DMS 273 (cell line): ENCODE results near the gene NDUFB2.
"Not testable (repeated sequence)": the region's sequence is repeated elsewhere in the genome, so short reads cannot be mapped to it uniquely, and the experiment has no call there.

Experiments used
- DNase-seq: peaks from one replicate; lab custom pipeline; 2025; ENCODE audit not compliant: unreplicated experiment; lab: John Stamatoyannopoulos, UW

The NDUFB2 gene

DNA sequence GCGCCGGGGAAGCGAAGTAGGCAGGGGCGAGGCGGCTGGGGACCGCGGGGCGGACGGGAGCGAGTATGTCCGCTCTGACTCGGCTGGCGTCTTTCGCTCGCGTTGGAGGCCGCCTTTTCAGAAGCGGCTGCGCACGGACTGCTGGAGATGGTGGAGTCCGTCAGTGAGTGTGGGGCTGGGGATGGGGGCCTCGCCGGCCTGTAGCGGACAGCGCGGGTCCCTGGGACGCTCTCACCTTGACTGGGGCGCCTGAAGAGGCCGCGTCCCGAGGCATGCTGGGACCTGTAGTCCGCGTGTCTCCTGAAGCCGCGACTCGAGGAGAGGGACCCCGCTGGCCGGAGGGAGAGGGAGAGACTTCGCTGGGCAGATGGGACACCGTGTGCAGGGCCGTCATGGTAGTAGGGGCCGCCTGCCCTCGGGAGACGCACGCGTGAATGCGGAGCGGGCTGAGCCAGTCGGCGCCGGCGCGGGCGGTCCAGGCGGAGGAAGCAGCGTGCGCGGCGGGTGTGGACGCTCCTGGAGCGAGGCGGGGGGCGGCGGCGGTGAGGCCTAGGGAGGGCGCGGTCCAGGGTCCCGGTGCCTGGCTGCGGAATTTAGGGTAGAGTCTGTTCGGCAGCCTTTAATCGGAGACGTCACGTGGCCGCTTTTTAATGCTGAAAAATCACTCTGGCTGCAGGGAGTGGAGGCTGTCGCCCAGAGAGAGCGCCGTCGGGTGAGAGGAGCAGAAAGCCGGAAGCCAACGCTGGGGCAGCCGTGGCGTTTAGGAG, at the start of gene NDUFB2:
Gene NDUFB2, plus strand, starts transcription at position 29 of the 767 bp plus-strand sequence. Its CDS starts 37 bp downstream, at position 66.
- DNase-seq, result peak; percentile 96

- peak; percentile 97 for DNase-seq
Measured at GRCh38 chr7:140646931-140647647, 49.4 kb upstream of the NDUFB2 start.

DNA sequence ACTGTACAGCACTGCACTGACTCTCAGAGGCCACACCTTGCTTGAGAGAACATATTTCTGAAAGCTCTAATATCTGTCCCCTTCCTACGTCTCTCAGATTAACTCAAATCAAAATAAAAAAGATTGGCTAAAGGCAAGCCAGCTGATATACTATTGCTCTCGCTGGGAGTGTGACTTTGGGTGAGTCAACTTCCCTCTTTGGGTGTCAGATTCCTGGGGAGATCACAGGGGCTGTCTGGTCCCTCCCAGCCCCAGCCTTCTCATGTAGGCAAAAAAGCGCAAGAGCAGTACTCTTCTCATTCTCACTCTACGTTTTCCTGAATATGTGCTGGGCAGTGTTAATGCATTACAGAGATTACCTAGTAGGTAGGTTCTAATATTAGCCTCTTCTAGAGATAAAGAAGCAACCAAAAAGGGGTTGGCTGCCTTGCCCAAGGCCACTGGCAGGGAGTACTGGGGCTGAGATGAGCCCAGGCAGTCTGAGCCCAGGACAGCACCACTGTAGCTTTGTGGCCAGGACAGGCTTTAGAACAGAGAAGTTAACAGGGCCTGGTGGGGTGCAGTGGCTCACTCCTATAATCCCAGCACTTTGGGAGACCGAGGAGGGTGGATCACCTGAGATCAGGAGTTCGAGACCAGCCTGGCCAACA, 46.8 kb upstream of the NDUFB2 start:
- no peak for DNase-seq

GRCh38 chr7:140650367-140650766, 46.1 kb upstream of the NDUFB2 start:
- no peak for DNase-seq

GRCh38 chr7:140653319-140654108, 43.0 kb upstream of the NDUFB2 start:
- DNase-seq, result peak; percentile 98

GRCh38 chr7:140654109-140654387, 42.5 kb upstream of the NDUFB2 start:
- no peak for DNase-seq

- no peak for DNase-seq
Measured at GRCh38 chr7:140654661-140655060, 41.8 kb upstream of the NDUFB2 start.

GRCh38 chr7:140655511-140656408, 40.7 kb upstream of the NDUFB2 start:
- DNase-seq, result no peak

DNA sequence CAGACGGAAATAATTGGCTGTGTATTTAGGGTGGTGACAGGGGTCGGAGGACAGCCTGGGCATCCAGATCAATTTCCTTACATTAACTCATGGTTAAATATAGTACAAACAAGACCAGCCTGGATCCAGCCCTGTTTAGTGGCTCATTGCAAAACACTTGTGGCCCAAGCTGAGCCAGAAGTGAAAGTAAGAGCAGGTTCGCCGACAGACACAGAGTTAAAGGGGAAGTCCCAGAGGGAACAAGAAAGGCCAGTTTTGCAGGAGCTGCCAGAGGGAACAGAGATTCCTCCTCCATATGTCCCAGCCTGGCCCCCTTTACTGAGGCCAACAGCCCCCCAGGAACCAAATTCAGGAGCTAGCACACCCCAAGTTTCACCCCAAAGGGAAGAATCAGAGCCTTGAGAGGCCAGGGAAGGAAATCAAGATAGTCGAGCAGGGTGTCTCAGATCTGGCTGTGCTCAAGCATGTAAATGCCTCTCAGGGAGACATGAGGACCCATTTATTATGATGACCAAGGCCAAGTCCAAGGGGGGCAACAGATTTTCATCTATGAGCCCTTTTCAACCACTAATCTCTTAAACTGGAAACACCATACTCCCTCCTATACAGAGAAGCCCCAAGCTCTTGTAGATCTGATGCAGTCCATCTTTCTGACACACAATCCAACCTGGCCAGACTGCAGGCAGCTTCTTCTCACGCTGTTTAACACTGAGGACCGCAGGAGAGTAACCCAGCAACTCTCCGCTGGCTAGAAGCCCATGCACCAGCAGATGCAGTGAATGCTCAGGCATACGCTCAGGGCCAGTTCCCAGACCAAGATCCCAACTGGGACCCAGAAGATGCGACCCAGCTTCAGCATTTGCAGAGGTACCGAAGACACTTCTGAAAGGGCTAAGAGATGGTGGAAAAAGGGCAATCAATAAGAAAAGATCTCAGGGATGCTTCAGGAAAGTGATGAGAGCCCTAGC, 39.7 kb upstream of the NDUFB2 start:
- peak; percentile 27 for DNase-seq

DNA sequence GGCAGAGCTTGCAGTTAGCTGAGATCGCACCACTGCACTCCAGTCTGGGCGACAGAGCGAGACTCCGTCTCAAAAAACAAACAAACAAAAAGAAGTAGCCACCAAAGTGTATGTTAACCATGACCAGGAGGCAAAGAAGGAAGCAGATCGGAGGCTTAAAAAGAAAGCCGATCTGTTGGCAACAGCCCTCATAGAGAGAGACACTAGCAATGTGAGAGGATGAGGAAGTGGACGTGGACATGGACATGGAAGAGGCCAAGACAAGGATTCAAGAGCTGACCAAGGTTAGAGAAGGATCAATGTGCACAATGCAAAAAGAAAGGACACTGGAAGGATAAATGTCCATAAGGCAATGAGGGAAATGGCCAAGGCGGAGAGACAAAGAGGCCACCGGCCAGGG, 38.6 kb upstream of the NDUFB2 start:
- no peak for DNase-seq

DNA sequence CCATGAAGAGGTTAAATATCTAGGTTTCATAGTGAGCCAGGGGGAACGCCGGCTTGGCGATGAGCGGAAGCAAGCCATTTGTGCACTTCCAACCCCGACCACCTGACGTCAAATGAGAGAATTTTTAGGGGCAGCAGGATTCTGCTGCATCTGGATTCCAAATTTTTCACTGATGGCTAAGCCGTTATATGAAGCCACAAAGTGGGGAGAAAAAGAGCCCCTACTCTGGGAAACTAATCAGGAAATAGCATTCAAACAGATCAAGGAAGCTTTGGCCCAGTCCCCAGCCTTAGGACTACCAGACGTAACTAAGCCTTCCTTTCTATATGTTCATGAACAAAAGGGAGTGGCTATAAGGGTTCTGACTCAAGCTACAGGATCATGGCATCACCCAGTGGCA, 36.7 kb upstream of the NDUFB2 start:
- DNase-seq, result no peak

GRCh38 chr7:140661124-140661523, 35.4 kb upstream of the NDUFB2 start:
- peak; percentile 56 for DNase-seq

- DNase-seq, result not testable (repeated sequence)
Measured at GRCh38 chr7:140662938-140663337, 33.6 kb upstream of the NDUFB2 start.

GRCh38 chr7:140667476-140667875, 29.0 kb upstream of the NDUFB2 start:
- no peak for DNase-seq

DNA sequence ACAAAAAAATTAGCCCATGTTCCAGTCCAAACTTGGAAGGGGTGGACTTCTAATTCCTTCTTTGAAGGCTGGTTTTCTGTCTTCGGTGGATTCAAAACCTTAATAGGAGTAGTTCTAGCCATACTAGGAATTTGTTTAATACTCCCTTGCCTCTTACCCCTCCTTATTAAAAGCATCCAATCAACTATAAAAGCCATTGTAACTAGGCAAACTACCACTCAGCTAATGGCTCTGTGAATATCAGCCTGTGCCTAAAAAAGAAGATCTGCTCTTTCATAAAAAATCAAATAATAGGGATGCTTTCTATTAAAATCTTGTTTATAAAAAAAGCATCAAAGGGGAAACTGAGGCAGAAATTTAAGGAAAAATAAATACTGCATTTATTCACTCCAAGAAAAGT, 27.9 kb upstream of the NDUFB2 start:
- DNase-seq, result peak; percentile 47

DNA sequence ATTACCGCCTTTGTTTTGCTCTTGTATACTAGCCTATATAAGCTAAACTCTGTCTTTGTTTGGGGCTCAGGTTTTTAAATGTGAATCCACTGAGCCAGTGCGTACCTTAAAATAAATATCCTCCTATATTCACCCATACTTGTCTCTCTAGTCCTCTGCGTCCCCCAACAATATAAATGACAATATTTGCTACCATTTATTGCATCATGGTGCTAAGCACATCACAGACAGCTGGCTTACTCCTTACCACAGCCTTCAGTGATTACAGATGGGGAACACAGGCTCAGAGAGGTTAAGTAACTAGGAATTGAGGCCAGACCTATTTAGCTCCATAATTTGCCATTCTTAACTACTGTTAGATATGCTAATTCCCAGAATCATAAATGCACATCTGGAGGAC, 27.2 kb upstream of the NDUFB2 start:
- peak; percentile 25 for DNase-seq

- not testable (repeated sequence) for DNase-seq
Measured at GRCh38 chr7:140669862-140670261, 26.6 kb upstream of the NDUFB2 start.

- DNase-seq, result no peak
Measured at GRCh38 chr7:140670343-140670935, 26.1 kb upstream of the NDUFB2 start.

- DNase-seq, result no peak
Measured at GRCh38 chr7:140671966-140672365, 24.5 kb upstream of the NDUFB2 start.
